H1 (cell line): Measurements from ENCODE around the gene SEC31A. TPM values are rescaled to one million over a fixed set of nuclear protein-coding genes. Genes with fewer than 3 reads are reported as not detected.
A peak's percentile ranks its signal among the peaks of the same experiment; 100 is the strongest.

Experiments
- BCL11A ChIP-seq, 2 experiments: IDR thresholded peaks; one replicate each; pipeline ENCODE4 v1.6.1; 2011; ENCODE audit warnings: low read depth in 2 of 2, low read length in 2 of 2, mild to moderate bottlenecking in 2 of 2
- CHD7 ChIP-seq: fragments of 300-600 bp; sonication (generic); IDR thresholded peaks from 2 replicates; pipeline ENCODE4 v1.7.1; 2012; ENCODE audit warnings: low read length, moderate library complexity, mild to moderate bottlenecking, inconsistent platforms; ENCODE audit not compliant: insufficient replicate concordance
- CREB1 ChIP-seq: IDR thresholded peaks from 2 replicates; pipeline ENCODE4 v1.6.1; 2012; ENCODE audit warnings: inconsistent platforms
- EGR1 ChIP-seq: IDR thresholded peaks from 2 replicates; pipeline ENCODE4 v1.6.1; 2011; ENCODE audit warnings: low read depth, low read length, borderline replicate concordance
- NANOG ChIP-seq: IDR thresholded peaks from 2 replicates; pipeline ENCODE4 v1.6.1; 2011; ENCODE audit warnings: low read length, low read depth, mild to moderate bottlenecking, inconsistent platforms; ENCODE audit not compliant: insufficient read depth, poor library complexity, severe bottlenecking
- RNF2 ChIP-seq: fragments of 200-900, 300-1000 bp; sonication (generic); IDR thresholded peaks from 2 replicates; pipeline ENCODE4 v1.7.1; 2016; ENCODE audit warnings: borderline replicate concordance, low read depth, mild to moderate bottlenecking, antibody characterized with exemption, low read length; ENCODE audit not compliant: poor library complexity, severe bottlenecking; ENCODE audit errors: missing control alignments
- SIN3A ChIP-seq, 2 experiments: IDR thresholded peaks in 1 of 2; conservative IDR thresholded peaks in 1 of 2; 2 replicates each; pipeline ENCODE4 v1.6.1; 2011 to 2012; ENCODE audit warnings: low read length in 2 of 2, improper control_type of control experiment in 1 of 2, low read depth in 1 of 2, mild to moderate bottlenecking in 1 of 2
- SIRT6 ChIP-seq: IDR thresholded peaks from one replicate; pipeline ENCODE4 v1.7.1; 2012; ENCODE audit warnings: low read length, inconsistent platforms
- SP4 ChIP-seq: IDR thresholded peaks from 2 replicates; pipeline ENCODE4 v1.6.1; 2012; ENCODE audit warnings: low read length, inconsistent platforms
- TCF12 ChIP-seq: IDR thresholded peaks from 2 replicates; pipeline ENCODE4 v1.6.1; 2011; ENCODE audit warnings: low read depth, mild to moderate bottlenecking, low read length
- polyA plus RNA-seq, 7 experiments: library from polyadenylated mRNA; depleted of rRNA in 3 of 7; stranded (reverse) in 5 of 7; unstranded in 2 of 7; fragments of >200 nt in 5 of 7; fragments of 200-250 nt in 2 of 7; gene quantifications; 1 replicate in 5 of 7; 2 replicates in 1 of 7; 4 replicates in 1 of 7; pipeline versions ENCODE4 v1.2.1 to v1.2.3, GENCODE V29; 2011 to 2013; ENCODE audit warnings: missing spikeins in 2 of 7, mixed read lengths in 2 of 7
- total RNA-seq: library from RNA; stranded (reverse); fragmentation: NEBNext Ultra II Directional; extraction: Animal tissue kit (Norgen Biotek cat#: 25700); gene quantifications from 2 replicates; pipeline ENCODE4 v1.2.1, GENCODE V29; 2021

The SEC31A gene
- total and polyA plus RNA-seq, 2 of the 8 experiments (the other 6 are each of a cell fraction or from before 2014, with no cell fraction given), result 112 to 125 TPM

GRCh38 chr4:82785611-82786400, 105.1 kb downstream of the SEC31A start (continued):
- TF ChIP-seq SIRT6, result no peak
- no peak for TF ChIP-seq SP4
- TF ChIP-seq BCL11A (IDR thresholded peaks at IDR 0.05; ENCODE audit: low read depth in 2 of 2, low read length in 2 of 2), result peak in 1 of 2 experiments; percentile 66
- peak; percentile 99 for TF ChIP-seq TCF12
- peak; percentile 51 for TF ChIP-seq NANOG
- TF ChIP-seq SIN3A (conservative IDR thresholded peaks at IDR 0.05 in 1 of 2, IDR thresholded peaks at IDR 0.05 in 1 of 2; ENCODE audit: low read depth in 1 of 2, low read length in 2 of 2), result no peak
- peak; percentile 36 for TF ChIP-seq EGR1
- peak; percentile 40 for TF ChIP-seq CHD7
- TF ChIP-seq RNF2, result no peak
- no peak for TF ChIP-seq CREB1
